GM06990 (cell line): ENCODE results near the gene QSER1.
"Not testable (repeated sequence)": the region's sequence is repeated elsewhere in the genome, so short reads cannot be mapped to it uniquely, and the experiment has no call there.

ENCODE experiments used
- DNase-seq: peaks from one replicate; pipeline ENCODE4 v3.0.0-alpha.2; 2011; ENCODE audit not compliant: insufficient read length; ENCODE audit errors: extremely low read depth
- H3K27me3 ChIP-seq: replicated peaks from 2 replicates; pipeline ENCODE4 v1.6.0; 2011; ENCODE audit warnings: low read length; ENCODE audit not compliant: control insufficient read depth, insufficient read depth
- H3K36me3 ChIP-seq: 2 replicates; pipeline ENCODE4 v1.5.1; 2011; ENCODE audit warnings: low read length; ENCODE audit not compliant: control insufficient read depth, insufficient read depth
- H3K4me3 ChIP-seq: replicated peaks from 2 replicates; pipeline ENCODE4 v1.5.1; 2011; ENCODE audit warnings: low read depth, mild to moderate bottlenecking, control low read depth, low read length
- TF ChIP-seq, protein P1 (sequence below): IDR thresholded peaks from 2 replicates; pipeline ENCODE4 v1.5.1; 2011; ENCODE audit warnings: low read length, control low read depth, mild to moderate bottlenecking, inconsistent platforms; ENCODE audit not compliant: insufficient read depth, poor library complexity, severe bottlenecking

The QSER1 gene

DNA sequence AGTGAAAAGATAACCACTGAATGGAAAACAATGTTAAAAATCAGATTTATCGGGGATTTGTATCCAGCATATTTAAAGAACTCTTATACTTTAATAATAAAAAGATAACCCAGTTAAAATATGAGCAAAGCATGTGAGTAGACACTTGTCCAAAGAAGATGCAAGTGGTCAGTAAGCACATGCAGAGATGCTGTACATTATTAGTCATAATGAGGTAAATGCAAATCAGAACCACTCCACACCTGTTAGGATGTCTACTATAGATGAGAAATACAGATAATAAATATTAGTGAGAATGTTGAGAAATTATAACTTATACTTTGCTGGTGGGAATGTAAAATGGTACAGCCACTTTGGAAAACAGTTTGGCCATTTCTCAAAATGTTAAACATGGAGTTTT is 28.0 kb downstream of the QSER1 start:
- DNase-seq, result no peak
- Histone ChIP-seq H3K36me3 (no peaks in the 10 kb centered on the region), H3K4me3 (no peak overlapping the region), H3K27me3 (no peaks in the 10 kb centered on the region)
- TF ChIP-seq, protein P1, sequence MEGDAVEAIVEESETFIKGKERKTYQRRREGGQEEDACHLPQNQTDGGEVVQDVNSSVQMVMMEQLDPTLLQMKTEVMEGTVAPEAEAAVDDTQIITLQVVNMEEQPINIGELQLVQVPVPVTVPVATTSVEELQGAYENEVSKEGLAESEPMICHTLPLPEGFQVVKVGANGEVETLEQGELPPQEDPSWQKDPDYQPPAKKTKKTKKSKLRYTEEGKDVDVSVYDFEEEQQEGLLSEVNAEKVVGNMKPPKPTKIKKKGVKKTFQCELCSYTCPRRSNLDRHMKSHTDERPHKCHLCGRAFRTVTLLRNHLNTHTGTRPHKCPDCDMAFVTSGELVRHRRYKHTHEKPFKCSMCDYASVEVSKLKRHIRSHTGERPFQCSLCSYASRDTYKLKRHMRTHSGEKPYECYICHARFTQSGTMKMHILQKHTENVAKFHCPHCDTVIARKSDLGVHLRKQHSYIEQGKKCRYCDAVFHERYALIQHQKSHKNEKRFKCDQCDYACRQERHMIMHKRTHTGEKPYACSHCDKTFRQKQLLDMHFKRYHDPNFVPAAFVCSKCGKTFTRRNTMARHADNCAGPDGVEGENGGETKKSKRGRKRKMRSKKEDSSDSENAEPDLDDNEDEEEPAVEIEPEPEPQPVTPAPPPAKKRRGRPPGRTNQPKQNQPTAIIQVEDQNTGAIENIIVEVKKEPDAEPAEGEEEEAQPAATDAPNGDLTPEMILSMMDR, result no peak

GRCh38 chr11:32921204-32921603 is 28.6 kb downstream of the QSER1 start:
- no peaks in the 10 kb centered on the region for H3K36me3 ChIP-seq
- no peak for DNase-seq
- no peaks in the 10 kb centered on the region for H3K27me3 ChIP-seq
- no peak overlapping the region for H3K4me3 ChIP-seq
- TF ChIP-seq, protein P1, result no peak

DNA sequence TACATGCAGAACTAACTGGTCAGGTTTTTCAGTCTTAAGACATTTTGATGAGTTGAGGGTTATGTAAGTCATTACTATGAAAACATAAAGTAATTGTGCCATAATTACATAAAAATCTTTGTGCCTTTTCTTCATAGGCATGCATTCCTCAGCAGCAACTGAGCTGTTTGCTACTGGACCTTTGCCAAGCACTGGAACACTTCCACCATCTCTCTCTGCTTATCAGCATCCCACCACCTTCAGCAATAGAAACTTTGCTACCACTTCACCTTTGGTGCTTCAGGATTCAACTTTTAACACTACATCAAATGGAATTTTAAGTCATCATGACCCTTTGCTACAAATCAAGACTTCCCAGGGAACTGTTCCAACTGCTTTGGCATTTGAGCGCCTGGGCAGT is 39.0 kb downstream of the QSER1 start:
- Histone ChIP-seq H3K36me3 (peaks cover 5% of the 10 kb centered on the region), H3K27me3 (no peaks in the 10 kb centered on the region), H3K4me3 (no peak overlapping the region)
- no peak for DNase-seq
- TF ChIP-seq, protein P1, result no peak

DNA sequence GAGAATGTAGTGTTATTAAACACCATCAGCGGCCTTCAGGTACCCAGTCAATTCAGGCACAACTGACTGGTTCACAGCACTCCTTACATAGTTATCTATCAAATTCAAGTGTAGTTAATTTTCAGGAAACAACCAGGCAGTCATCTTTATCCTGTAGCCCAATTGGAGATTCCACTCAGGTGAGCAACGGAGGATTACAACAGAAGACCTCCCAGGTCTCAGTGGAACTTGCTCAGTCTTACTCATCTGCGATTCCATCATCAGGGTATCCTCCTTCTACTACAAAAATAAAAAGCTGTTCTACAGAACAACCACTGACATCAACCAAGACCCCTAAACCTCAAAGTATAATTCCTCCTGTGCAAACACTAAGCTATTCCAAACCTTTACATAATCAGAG is 39.6 kb downstream of the QSER1 start:
- peaks cover 5% of the 10 kb centered on the region for H3K36me3 ChIP-seq
- H3K4me3 ChIP-seq, result no peak overlapping the region
- DNase-seq, result no peak
- no peaks in the 10 kb centered on the region for H3K27me3 ChIP-seq
- TF ChIP-seq, protein P1, result no peak

- Histone ChIP-seq H3K36me3 (peaks cover 5% of the 10 kb centered on the region), H3K27me3 (no peaks in the 10 kb centered on the region), H3K4me3 (no peak overlapping the region)
- TF ChIP-seq, protein P1, result no peak
- no peak for DNase-seq
Measured at GRCh38 chr11:32935462-32936029, 42.9 kb downstream of the QSER1 start.

- not testable (repeated sequence) for H3K27me3 ChIP-seq, H3K4me3 ChIP-seq, DNase-seq, H3K36me3 ChIP-seq
Measured at GRCh38 chr11:32936178-32936577, 43.6 kb downstream of the QSER1 start.

- not testable (repeated sequence) for H3K36me3 ChIP-seq, H3K27me3 ChIP-seq, DNase-seq, H3K4me3 ChIP-seq
Measured at GRCh38 chr11:32937283-32937682, 44.7 kb downstream of the QSER1 start.
